Adrenal gland (tissue), 12 donors: ENCODE measurements around the gene IRS2. TPM values are rescaled to one million over a fixed set of nuclear protein-coding genes. Genes with fewer than 3 reads are reported as not detected.
"Not testable (repeated sequence)": the region's sequence is repeated elsewhere in the genome, so short reads cannot be mapped to it uniquely, and the experiment has no call there.

Source experiments
- DNase-seq, 7 donors: peaks; one replicate each; pipeline ENCODE4 v3.0.0-alpha.2; 2019 to 2020
- H3K27ac ChIP-seq, 5 donors: fragments of 200-600 bp; sonication (generic) in 4 of 5; 1 replicate in 3 of 5; 2 replicates in 2 of 5; pipeline versions ENCODE4 v1.5.1 to v1.8.0; 2016 to 2020; ENCODE audit warnings: mild to moderate bottlenecking in 1 of 5
- H3K27me3 ChIP-seq: fragments of 200-600 bp; 2 replicates; pipeline ENCODE4 v1.8.0; 2021
- H3K36me3 ChIP-seq, 2 donors: fragments of 200-600 bp; replicated peaks in 1 of 2; 1 replicate in 1 of 2; 2 replicates in 1 of 2; pipeline versions ENCODE4 v1.5.1 to v1.8.0; 2018 to 2022
- H3K4me1 ChIP-seq, 2 donors: fragments of 200-600 bp; replicated peaks in 1 of 2; 1 replicate in 1 of 2; 2 replicates in 1 of 2; pipeline versions ENCODE4 v1.5.1 to v1.8.0; 2018 to 2021
- H3K4me3 ChIP-seq, 4 donors: fragments of 200-600 bp; sonication (generic) in 3 of 4; one replicate each; pipeline ENCODE4 v1.5.1; 2016 to 2018
- H3K9me3 ChIP-seq, 3 donors: fragments of 200-600 bp; sonication (generic) in 1 of 3; replicated peaks in 1 of 3; 1 replicate in 2 of 3; 2 replicates in 1 of 3; pipeline versions ENCODE4 v1.5.1 to v1.8.0; 2016 to 2021
- CTCF ChIP-seq, 6 experiments: fragments of 450-650 bp in 4 of 6; fragments of 200-600 bp in 2 of 6; sonication (generic) in 1 of 6; IDR thresholded peaks; 1 replicate in 5 of 6; 2 replicates in 1 of 6; pipeline versions ENCODE4 v1.5.1 to v1.8.0; 2016 to 2021; ENCODE audit warnings: antibody characterized with exemption in 6 of 6, mild to moderate bottlenecking in 2 of 6, moderate library complexity in 1 of 6
- POLR2A ChIP-seq, 2 donors: fragments of 450-650 bp; IDR thresholded peaks; one replicate each; pipeline ENCODE4 v1.6.1; 2017; ENCODE audit warnings: antibody characterized with exemption in 2 of 2, mild to moderate bottlenecking in 2 of 2, moderate library complexity in 1 of 2
- WGBS, 4 donors: extraction: QIAGEN DNeasy Blood & Tissue Kit in 2 of 4; methylation state at CpG; one replicate each; pipeline versions ENCODE4 v1.1.5 to v1.1.7; 2013 to 2017; 5-methylcytosine and 5-hydroxymethylcytosine counted together
- intact Hi-C, 2 donors: fragments of 100-400 bp; cut with DNase I; formaldehyde crosslinking; loops; one replicate each; pipeline versions ENCODE4 v1.14.1 to v1.15.0; 2022 to 2023
- polyA plus RNA-seq, 3 donors: library from polyadenylated mRNA; stranded (reverse); fragments of 200-250 nt in 2 of 3; fragments of 350-450 nt in 1 of 3; fragmentation: Illumina TruSeq in 1 of 3; extraction: RNeasy Lipid Tissue Mini Kit (QIAGEN cat#74804) in 1 of 3; gene quantifications; one replicate each; pipeline ENCODE4 v1.2.3, GENCODE V29; 2013 to 2014
- total RNA-seq, 9 donors: library from RNA; depleted of rRNA in 4 of 9; stranded (reverse); fragments of >200 nt in 4 of 9; fragments of 120-200 nt in 1 of 9; fragmentation: NEBNext Ultra II Directional in 1 of 9; extraction: Animal tissue kit (Norgen Biotek cat#: 25700) in 1 of 9; gene quantifications; one replicate each; pipeline versions ENCODE4 v1.1.0 to v1.2.4, GENCODE V29; 2013 to 2023
- donor health status: healthy with polysubstance abuse.
- donor health status: Bipolar disorder and iron deficiency.
- donor health status: DM: yes; HTN: yes; CAD: no.
- donor health status: DM: no; HTN: no; CAD: no.
- donor health status: DM: no; HTN: no; CAD: no.
- donor health status: DM: yes; HTN: yes; CAD: no.

Gene IRS2
- total and polyA plus RNA-seq, 12 donors, result 11.0 to 84.2 (median 47.4) TPM

DNA sequence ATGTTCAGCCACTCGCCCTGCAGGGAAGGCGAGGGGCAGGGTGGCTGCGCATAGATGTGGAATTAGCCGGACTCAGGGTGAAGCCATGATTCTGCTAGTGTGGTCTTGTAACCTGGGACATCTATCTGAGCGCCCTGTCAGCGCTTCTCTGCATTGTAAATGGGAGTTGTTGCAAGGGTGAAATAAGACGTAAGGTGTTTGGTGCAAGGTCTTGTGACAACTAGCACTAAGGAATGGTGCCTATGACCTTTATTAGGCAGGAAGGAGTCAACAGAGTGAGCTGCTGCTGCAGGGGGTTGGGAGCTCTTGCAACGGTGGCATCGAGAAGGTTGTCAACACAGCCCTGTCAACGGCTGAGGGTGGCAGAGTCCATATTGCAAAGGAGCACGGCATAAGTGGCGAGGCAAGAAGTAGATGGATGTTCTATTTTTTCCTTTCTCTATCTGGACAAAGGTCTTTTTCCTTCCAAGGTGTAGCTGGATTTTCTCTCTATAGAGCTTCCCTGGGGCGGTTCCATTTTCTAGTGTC lies 49.3 kb downstream of the IRS2 start:
- Histone ChIP-seq H3K36me3 (no peaks in the 10 kb centered on the region), H3K4me3 (no peak overlapping the region), H3K9me3 (no peaks in the 10 kb centered on the region), H3K27me3 (no peaks in the 10 kb centered on the region), H3K4me1 (no peaks in the 10 kb centered on the region), H3K27ac (no peak overlapping the region)
- DNase-seq, result no peak
- TF ChIP-seq CTCF (IDR thresholded peaks at IDR 0.05) (no peak), POLR2A (IDR thresholded peaks at IDR 0.05) (no peak)
- 87 to 93% (median 88%) methylated on average over 13 of the region's 13 CpGs for WGBS, 4 donors
- intact Hi-C loops, result no loop called here

DNA sequence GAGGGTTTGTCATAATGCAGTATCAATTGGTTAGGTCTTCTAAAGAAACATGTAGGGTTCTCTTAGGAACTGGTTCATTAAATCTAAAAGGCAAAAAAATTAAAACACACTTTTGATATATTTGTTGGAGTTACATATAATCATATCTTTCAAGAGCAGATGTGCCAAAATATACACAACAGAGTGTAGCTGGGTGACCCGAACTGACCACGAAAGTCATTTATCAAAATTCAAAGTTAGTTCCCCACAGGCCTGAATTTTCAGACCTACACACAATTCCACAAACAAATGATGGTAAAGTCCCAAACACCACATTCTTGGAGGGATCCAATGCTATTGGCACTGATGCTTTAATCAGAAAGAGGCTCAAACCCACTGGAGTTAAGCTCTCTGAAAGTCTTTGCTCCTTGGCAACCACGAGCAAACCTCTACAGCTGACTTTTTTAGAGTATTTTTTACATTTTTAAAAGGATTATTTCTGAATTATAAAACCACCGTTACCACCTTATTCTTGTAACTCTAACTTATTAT lies 50.9 kb downstream of the IRS2 start:
- no peak overlapping the region for H3K4me3 ChIP-seq
- no peak overlapping the region for H3K27ac ChIP-seq
- no peak for DNase-seq
- no peaks in the 10 kb centered on the region for H3K27me3 ChIP-seq
- TF ChIP-seq POLR2A (IDR thresholded peaks at IDR 0.05) (no peak), CTCF (IDR thresholded peaks at IDR 0.05) (no peak)
- H3K36me3 ChIP-seq, result no peaks in the 10 kb centered on the region
- no peaks in the 10 kb centered on the region for H3K9me3 ChIP-seq
- intact Hi-C loops, result no loop called here
- 72 to 77% (median 76%) methylated on average over 4 of the region's 4 CpGs for WGBS, 4 donors
- H3K4me1 ChIP-seq, result no peaks in the 10 kb centered on the region

GRCh38 chr13:109734002-109734785 lies 52.2 kb downstream of the IRS2 start:
- Histone ChIP-seq H3K27me3 (no peaks in the 10 kb centered on the region), H3K27ac (no peak overlapping the region), H3K9me3 (no peaks in the 10 kb centered on the region), H3K4me3 (no peak overlapping the region), H3K4me1 (peaks cover 3% of the 10 kb centered on the region in 2 donors), H3K36me3 (no peaks in the 10 kb centered on the region)
- WGBS, 4 donors, result 93 to 95% (median 93%) methylated on average over 11 to 21 of the region's 21 CpGs
- no peak for DNase-seq
- no peak for TF ChIP-seq POLR2A (IDR thresholded peaks at IDR 0.05)
- intact Hi-C loops, result no loop called here

DNA sequence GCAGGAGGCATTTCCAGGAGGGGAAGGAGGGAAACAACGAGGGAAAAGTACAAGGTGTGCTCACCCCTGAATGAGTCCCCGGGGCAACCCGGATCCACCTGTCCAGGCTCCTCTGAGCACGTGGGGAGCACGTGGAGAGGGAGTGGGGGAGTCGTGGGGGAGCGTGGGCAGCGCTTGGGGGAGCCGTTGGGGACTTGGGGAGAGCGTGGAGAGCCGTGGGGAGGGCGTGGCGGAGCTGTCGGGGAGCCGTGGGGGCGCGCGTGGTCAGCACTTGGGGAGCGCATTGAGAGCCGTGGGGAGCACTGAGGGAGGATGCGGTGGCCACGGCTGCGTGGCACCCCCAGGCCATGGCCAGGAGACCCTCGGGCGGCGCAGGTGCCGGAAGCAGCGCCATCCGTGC lies 52.8 kb downstream of the IRS2 start:
- Histone ChIP-seq H3K27me3 (no peaks in the 10 kb centered on the region), H3K9me3 (no peaks in the 10 kb centered on the region), H3K36me3 (no peaks in the 10 kb centered on the region), H3K4me3 (no peak overlapping the region), H3K27ac (no peak overlapping the region), H3K4me1 (peaks cover 5 to 7% of the 10 kb centered on the region in 2 donors)
- WGBS, 4 donors, result 87 to 94% (median 90%) methylated on average over 28 to 29 of the region's 29 CpGs
- no peak for DNase-seq
- TF ChIP-seq CTCF (IDR thresholded peaks at IDR 0.05) (no peak), POLR2A (IDR thresholded peaks at IDR 0.05) (no peak)
- intact Hi-C loops, result no loop called here

DNA sequence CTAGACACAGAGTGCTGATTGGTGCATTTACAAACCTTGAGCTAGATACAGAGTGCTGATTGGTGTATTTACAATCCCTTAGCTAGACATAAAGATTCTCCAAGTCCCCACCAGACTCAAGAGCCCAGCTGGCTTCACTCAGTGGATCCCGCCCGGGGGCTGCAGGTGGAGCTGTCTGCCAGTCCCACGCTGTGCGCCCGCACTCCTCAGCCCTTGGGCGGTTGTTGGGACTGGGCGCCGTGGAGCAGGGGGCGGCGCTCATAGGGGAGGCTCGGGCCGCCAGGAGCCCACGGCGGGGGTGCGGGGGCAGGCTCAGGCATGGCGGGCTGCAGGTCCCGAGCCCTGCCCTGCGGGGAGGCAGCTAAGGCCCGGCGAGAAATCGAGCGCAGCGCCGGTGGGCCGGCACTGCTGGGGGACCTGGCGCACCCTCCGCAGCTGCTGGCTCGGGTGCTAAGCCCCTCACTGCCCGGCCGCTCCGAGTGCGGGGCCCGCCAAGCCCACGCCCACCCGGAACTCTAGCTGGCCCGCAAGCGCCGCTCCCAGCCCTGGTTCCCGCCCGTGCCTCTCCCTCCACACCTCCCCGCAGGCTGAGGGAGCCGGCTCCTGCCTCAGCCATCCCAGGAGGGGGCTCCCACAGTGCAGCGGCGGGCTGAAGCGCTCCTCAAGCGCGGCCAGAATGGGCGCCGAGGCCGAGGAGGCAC lies 53.8 kb downstream of the IRS2 start:
- intact Hi-C loops, H3K27ac ChIP-seq, H3K4me1 ChIP-seq, H3K36me3 ChIP-seq, H3K9me3 ChIP-seq, H3K4me3 ChIP-seq, DNase-seq, H3K27me3 ChIP-seq: not testable (repeated sequence)
- 94 to 98% (median 96%) methylated on average over 39 to 50 of the region's 50 CpGs for WGBS, 4 donors
